Measurements from ENCODE around the gene PSMB5.
A peak's percentile ranks its signal among the peaks of the same experiment; 100 is the strongest.
"Not testable (repeated sequence)": the region's sequence is repeated elsewhere in the genome, so short reads cannot be mapped to it uniquely, and the experiment has no call there.

PSMB5 gene

DNA sequence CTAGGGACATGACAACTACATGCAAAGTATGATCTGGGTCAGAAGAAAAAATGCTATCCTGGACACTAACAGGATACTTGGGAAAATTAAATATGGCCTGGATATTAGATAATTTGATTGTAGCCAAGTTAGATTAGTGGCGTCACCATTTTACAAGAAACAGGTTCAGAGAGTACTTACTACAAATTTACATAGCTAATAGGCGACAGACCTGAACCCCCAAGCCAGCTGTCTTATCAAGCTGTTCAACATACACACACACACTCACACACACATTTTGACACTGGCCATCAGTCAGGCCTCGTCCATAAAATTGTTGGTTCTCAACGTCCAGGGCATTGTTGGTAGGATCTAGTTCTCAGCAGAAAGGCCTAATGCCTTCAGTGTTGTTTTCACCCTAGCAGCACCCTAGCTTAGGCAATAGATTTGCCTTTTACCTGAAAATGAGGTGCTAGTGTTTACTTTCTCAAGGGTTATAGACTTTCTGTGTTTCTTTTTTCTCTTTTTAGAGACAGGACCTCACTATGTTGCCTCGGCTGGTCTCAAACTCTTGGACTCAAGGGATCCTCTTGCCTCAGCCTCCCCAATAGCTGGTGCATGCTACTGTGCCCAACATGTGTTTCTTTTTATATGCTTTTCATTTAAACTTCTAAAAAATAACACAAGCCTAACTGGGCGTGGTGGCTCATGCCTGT is 21.5 kb downstream of the PSMB5 start:
- no peak for DNase-seq

DNA sequence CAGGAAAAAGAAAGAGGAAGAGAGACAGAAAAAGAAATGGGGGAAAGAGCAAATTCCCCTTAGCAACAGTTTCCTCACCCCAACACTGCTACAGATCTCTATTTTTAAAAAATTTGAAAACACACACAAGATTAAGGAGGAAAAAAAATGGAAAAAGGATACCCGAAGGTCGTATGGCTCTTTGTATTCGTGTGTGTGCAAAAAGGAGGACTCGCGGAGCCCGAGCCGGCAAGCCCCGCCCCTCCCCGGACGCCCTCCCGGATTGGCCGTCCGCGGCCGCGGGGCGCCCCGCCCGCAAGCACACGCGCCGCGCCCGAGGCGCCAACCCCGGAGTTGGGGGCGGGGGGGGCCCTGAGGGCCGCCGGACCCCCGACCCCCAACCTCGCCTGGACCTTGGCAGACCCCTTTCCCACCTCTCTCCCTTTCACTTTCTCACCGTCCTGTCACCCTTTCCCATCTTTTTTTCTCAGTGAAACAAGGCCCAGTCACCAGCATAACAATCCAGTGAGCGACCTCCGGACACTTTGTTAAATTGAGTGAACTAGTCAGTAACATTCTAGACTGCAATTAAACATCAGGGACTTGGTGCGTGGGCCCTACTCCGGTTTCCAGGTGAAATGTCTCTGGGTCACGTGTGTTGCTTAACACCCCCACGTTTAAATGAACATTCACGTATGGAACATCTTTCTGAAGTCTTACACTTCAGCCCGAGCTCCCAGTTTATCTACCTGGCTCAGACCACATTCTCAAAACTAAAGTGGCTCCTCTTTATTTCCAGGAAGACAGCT is 24.6 kb downstream of the PSMB5 start, which contains the start of gene C14orf93:
Gene C14orf93 (minus strand): TSS at position 205 of the 788 bp plus-strand sequence. CDS start 11,120 bp downstream, outside the sequence.
- DNase-seq: peak; percentile 64

DNA sequence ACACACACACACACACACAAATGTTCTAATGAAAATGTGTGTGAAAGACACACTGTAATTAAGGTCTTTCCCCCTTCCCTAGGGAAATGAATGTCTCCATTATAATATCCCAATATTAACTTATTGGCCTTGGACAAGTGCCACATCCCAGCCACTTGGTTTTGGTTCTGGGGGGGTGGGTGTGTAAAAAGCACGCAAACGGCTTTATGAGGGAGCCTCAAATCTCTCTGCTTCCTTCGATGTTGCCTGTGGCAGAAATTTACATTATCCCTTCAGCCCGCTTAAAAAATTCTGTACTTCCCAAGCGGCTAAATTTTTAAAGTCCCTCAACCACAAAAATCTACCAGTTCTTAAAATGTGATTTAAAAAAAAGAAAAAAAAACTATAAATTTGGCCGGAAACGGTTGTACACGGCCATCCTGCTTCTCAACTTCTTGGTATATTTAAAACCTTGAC is 25.2 kb downstream of the PSMB5 start:
- DNase-seq: no peak

DNA sequence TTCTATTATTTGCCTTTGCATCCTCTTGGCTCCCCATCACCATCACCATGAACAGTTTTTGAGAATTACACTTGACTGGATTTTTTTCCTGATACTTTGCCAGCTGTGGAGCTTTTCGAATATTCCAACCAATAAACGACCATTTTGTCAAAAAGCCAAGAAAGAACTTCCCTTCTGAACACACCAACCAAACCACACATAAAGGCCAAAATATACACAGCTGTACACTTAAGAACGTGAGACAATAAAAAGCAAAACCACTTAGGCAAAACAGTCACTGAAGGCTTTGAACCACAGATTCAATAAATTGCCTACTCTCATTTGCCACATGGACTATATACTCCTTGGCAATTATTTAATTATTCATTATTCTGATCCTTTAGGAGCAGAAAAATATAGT is 25.9 kb downstream of the PSMB5 start:
- DNase-seq: peak; percentile 18

DNA sequence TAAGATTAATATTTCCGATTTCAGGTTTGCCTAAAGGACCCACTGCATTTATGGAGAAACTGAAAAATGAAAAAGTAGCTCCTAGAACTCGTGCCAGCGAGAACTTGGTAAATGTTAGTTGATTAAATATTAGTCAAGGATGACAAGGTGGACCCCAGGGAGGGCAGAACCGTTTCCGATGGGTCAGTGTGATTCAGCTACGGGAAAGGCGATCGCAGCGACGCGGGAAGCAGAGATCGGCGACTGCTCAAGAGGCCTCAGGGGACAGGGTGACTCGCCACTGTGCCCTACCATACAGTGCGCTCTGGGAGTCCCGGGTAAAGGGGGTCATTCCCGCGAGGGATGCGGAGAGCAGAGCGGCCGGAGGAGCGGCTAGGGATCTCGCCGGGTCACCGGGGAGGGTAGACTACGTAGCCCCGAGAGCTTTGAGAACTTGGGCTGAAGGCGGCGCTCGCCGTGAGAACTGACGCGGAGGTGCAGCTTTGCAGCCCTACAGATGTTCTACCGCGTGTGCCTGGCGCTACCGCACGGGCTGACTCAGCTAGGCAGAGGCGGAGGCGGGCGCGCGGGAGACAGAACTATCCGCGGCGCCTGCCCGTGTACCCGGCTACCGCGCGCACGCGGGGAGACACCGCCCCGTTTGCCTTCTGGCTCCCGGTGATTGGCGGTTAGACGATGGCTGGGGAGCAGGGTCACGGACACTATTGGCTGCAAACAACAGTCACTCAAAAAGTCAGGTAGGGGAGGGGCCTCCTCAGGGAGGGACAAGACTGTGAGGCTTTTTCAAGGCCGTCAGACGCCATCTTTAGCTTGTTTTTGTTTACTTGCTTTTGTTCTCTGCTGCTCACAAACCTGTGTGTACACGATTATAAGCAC is 27.9 kb downstream of the PSMB5 start:
- DNase-seq: peak; percentile 97

DNA sequence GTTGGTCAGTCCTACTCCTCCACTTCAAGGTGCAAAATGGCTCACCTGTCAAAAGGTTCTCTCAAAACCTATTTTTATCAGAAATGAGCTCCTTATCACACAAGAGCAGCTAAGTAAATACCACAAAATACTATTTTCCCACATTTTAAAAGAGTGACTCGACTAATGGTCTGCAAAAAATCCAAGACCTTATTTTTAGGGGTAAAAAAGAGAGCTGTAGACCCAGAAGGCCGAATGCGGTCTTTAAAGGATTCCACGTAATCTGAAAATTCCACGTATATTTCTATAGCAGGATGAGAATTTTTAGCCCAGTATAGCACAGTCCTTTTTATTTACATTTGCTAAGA is 28.5 kb downstream of the PSMB5 start:
- DNase-seq: no peak

DNA sequence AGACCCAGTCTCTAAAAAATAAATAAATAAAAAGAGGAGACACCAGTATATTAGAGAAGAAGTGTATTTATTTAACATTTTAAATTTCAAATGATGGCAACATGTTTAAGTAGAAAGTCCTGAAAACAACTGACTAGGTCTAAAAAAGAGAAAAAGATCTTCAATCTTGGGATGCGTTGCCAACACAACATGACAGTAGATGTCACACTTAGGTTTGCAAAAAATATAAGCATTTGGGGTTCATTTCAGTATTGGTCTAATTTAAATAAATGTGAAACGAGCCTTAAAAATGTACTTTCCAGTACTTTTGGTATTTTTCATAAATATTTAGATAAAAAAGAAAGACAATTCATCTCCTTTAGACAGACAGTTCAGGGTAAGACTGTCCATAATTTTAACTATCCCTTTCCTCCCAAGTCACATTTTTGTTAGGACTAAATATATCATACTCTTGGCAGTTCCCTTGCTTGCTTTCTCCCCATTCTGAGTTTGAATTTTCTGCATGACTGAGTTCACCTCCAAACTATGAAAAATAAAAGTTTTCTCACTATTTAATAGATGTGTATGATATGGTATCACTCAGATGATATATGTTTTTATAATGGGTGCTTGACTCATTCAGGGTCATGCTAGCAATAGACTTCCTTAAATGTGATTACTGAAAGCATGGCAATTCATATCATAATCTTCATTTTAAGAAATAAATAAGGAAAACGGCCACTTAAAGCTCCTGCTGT is 29.1 kb downstream of the PSMB5 start:
- no peak for DNase-seq

DNA sequence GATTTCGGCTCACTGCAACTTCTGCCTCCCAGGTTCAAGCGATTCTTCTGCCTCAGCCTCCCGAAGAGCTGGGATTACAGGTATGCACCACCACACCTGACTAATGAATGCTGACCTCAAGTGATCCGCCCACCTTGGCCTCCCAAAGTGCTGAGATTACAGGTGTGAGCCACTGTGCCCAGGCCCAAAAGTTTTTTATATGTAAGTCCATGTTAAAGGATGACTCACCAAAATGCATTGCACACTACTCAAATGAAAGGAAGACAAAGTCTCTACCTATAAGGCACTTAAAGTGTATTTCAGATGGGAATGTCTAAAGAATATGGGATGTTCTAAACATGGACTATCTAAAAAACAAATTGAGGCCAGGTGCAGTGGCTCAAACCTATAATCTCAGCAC is 30.4 kb downstream of the PSMB5 start:
- DNase-seq: not testable (repeated sequence)

DNA sequence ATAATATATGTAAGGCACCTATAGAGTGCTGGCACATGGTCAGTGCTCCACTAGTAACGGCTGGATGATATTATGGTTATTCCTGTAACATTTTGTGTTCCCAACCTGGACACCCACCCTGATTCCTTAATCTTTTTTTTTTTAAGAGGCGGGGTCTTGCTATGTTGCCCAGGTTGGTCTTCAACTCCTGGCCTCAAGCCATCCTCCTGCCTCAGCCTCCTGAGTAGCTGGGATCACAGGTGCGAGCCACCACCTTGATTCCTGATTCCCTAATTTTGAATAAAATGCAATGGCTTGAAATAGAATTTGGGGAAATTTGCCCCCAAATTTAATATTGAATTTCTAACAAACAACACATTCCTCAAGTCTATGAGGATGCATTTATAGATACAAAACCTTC is 32.1 kb downstream of the PSMB5 start:
- DNase-seq: no peak

DNA sequence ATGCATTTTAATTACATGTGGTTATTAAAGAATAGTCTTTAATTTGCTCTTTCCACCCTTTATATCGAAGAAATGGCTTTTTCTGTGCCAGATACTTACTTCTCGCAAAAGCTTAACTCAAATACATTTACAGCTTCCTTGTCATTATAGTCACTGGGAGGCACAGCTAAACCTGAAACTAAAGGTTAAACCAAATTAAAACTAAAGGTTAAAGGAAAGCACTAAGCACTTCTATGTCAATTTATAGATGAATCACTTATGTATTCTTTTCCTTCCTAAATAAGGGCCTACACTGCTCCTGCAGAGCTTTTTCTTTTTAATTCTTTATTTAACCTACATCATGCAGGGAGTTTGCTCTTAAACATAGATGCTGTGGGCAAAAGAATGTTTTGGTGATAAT is 33.8 kb downstream of the PSMB5 start:
- DNase-seq: no peak

DNA sequence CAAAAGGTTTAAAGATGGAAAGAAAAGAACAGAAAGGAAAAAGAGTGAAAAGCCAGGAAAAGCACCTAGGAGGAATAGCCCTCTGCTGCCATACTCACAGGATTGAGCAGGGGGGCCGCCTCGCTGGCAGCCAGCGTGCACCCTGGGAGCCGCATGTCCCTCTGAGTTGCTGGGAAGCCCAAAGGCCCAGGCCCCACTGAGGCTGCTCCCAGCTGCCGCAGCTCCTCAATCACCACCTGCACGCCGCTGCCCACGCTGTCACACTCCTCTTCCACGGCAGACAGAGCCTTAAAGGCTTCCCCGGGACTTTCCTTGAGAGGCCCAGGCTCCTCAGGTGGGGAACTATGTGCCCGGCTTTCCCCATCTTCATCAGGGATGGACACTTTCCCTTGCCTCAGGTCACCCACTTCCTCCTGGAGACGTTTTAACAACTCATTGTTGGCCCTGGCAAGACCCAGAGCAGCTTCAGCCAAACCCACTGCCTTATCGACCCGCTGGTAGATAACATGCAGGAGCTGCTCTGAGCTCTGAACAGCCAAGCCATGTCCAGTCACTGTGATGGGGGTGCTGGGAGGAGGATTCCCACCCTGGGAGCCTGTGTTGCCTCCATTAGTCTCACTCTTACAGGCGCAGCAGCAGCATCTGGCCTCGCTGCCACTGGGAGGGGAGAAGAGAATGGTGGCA is 36.2 kb downstream of the PSMB5 start:
- DNase-seq: no peak

DNA sequence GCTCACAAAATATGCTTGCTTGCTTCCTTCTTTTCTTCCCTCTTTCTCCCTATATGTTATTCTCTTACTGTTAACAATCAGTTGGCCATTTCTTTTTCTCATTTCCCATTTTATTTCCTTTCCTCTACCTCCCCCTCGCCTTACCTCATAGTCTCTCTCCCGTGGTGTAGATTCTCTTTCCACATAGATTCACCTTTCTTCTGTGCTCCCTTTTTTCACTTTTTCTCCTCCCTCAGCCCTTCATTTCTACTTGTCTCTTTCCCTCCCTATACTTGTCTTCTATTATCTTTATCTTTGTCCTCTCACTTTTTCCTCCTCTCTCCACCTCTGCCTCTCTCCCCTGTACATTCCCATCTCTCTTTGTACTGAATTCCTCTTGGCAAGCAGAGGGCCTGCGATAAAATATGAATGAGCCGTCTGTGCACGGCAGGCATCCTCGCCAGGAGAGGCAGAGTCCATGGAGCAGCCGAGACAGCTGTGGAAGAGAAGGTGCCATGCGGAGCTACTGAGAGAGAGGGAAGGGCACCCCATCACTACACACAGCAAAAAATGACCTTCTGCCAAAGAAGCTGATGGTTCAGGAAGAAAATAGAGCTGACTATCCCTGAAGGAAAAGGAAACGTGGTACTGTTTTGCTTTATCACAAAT is 36.9 kb downstream of the PSMB5 start:
- DNase-seq: no peak

DNA sequence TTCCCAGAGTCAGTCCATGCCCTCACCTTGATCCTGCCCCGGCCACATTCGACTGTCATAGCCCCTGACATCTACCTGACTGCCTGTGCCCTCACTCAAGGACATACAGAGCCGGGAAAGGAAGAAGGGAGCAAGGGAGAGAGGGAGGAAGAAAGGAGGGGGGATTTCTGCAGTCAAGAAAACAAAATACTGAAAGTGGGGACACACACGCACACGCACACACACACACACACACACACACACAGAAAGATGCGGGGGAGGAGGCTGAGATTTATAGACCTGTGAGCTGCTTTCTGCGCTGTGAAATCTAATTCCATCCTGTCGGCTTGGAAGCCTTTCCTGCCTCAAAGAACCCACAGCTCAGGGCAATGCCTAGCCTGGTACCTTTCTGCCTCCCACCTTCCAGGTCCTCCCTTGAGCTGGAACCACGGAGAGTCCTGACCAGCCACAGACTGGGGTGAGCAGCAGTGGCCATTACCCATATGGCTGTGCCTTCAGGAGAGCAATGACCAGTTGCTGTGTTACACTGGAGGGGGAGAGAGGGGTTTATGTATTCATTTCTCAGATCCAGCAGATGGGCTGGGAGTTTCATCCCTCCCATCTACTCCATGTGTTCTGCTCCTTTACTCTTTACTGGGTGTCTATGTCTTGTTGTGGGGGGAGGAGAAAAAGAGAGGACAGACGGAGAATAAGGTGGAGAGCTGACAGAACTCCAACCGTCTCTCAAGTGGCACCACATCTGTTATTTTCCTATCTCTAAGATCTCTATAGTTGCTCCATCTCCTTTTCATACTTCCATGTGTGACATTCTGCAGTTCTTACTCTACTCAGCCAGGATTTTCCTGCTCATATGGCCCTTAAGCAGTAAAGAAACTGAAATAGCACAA is 37.7 kb downstream of the PSMB5 start:
- DNase-seq: no peak

DNA sequence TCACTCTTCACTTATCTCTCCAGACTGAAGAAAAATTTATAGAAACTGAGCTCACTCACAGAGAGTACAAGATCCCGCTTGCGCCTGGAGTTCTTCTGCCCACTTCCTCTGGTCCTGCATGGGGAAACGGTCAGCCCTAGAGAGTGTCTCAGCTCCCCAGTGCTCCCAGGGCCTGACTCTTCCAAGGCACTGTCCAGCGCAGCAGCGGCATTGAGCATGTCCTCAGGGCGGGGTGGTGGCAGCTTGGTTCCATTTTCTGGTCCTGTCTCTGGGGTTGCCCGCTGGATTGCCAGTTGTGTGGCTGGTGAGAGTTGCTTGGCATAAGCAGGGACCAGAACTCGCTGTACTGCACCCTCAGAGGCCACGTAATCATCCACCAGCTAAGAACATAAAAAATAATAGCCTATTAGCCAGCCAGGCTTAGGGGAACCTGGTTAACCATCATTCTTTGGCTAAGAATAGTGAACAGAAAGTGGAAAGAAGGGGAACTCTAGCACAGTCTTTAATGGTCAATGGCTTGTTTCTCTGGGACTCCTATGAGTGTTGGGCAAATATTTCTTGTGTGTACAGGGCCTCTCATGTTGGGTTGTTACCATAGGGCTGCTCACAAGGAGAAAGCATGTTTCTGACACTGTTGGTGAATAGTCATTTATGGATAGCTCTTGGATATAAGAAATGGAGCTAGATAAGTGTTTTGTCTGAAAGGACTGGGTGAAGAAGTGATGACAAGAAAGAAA is 38.6 kb downstream of the PSMB5 start:
- no peak for DNase-seq

DNA sequence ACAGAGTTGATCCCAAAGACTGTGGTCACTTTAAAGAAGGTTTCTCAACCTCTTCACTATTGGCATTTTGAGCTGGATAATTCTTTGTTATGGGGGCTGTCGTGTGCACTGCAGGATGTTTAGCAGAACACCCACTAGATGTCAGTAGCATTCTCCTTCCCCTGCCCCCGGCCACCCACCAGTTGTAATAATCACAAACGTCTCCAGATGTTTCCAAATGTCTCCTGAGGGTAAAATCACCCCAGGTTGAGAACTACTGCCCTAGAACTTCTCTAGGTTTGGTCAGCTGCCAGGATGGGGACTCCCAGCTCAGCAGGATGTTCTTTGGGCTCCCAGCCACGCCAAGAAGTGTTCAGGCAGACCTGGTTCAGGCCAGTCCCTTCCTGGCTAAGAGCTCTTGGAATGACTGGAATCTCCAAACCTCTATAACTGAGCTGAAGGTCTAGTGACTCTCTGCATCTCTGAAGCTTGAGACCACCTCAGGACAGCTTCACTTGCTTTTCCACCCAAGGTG is 39.9 kb downstream of the PSMB5 start:
- DNase-seq: no peak

DNA sequence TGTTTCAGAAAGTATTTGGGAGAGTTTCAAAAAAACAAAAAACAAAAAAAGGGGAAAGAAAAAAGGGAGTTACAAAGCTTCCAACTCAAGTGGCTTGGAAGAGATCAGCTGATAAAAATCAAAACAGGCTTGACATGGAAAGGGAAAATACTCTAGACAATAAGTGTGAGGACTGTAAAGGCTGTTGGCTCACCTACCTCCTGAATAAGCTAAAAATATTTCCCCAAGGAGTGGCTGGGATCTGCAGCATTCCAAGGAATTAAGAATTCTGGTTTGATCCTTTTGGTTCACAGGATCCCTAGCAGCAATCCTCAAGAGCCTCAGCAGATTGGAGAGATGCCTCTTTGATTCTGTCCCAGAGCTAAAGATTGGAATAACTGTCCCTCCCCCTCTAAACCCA is 41.2 kb downstream of the PSMB5 start:
- no peak for DNase-seq

DNA sequence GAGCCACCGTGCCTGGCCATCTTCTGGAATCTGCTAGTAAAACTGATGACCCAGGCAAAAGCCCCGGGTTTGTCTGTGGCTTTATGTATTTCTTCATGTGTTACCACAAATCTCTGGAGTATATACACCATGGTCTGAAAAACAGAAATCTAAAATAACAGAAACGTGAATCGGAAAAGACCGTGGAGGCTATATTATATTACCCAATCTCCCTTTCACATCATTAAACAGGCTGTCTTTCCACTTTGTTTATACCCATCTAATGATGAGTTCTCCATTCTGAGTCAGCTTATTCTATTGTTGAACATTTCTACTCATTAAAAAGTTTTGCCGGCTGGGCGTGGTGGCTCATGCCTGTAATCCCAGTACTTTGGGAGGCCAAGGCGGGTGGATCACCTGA is 42.8 kb downstream of the PSMB5 start:
- DNase-seq: no peak

DNA sequence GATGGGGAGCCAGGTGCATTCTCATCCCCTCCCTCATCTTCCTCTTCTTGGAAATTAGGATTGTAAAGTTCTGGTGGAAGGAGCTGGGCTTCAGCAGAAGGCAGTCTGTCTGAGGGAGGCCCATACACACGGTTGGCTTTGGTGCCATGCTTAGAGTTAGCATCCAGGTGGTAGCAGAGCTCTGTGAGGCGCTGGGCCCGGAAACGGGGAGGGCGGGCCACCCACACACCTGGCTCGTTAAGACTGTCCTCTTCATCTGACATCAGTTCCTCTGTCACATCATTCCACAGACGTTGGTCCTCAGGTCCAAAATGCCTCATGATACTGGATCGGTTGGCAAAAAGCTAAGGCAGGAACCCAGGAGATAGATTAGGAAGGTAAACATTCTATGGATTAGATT is 47.4 kb downstream of the PSMB5 start:
- no peak for DNase-seq

DNA sequence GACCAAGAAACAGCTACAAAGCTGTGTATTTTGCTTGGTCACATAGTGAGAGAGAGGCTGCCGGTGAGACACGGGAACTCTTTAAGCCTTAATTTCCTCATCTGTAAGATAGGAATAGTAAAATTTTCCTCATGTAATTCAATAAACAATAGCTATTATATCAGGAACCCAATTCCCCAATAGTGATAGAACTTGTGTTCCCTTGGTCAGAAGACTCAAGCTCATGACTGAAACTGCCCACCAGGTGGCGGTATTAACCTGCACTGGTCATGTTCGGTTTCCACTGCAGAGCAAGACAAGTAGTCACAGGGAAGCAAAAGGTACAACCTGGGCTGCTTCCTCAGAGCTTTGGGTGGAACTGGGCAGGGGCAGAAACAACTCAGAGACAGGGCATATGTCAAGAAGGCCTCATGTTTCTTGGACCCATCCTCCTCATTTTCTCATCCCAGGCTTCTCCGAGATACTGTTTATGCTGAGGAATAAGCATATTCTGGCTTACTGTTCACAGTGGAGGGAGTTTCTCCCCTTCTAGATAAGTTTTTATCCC is 48.1 kb downstream of the PSMB5 start:
- DNase-seq: peak; percentile 19

Data from NCI-H526 treated with DMSO at 0.1 percent for 48 hours (cell line).